Measurements from ENCODE around the gene PRAMEF9. TPM values are rescaled to one million over a fixed set of nuclear protein-coding genes. Genes with fewer than 3 reads are reported as not detected.
"Not testable (repeated sequence)": the region's sequence is repeated elsewhere in the genome, so short reads cannot be mapped to it uniquely, and the experiment has no call there.

Gene PRAMEF9
- polyA plus RNA-seq: not detected
- long read RNA-seq, donor 1: 0 reads
- long read RNA-seq, donor 2: 0 reads
- long read RNA-seq, donor 3: 0 reads
- long read RNA-seq, donor 4: 0 reads
- long read RNA-seq, donor 5: 0 reads
- long read RNA-seq, donor 6: 0 reads
- long read RNA-seq, donor 7: 0 reads
- long read RNA-seq, donor 8: 0 reads
- long read RNA-seq, donor 9: 0 reads
- long read RNA-seq, donor 10: 0 reads
- long read RNA-seq, donor 11: 0 reads

DNA sequence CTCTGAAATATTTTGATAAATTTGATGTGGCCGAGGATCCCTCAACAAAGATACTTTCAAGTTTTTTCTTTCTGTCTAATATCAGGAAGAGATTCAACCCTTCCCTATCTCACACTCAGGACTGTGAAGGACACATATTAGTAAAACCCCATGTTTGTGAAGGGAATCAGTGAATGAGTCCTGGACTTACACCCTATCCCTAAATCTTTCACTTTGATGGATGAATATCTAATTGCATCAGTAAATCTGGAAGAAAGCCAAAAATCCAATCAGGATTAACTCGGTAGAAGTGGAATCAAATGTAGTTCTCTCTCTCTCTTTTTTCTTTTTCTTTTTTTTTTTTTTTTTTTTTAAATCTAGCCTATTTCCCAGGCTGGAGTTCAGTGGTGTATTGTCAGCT is at the start of gene PRAMEF9:
Gene PRAMEF9, plus strand, starts transcription at position 301 of the 400 bp plus-strand sequence. CDS start 3,433 bp downstream, outside the sequence.
- H3K4me3 ChIP-seq (ENCODE audit: low read length); H3K36me3 ChIP-seq (ENCODE audit: control insufficient read depth, insufficient read depth, low read length); H3K27me3 ChIP-seq (ENCODE audit: control insufficient read depth, insufficient read depth, low read length); H3K4me1 ChIP-seq (ENCODE audit: control insufficient read depth, insufficient read depth, low read length); H3K27ac ChIP-seq (ENCODE audit: low read length); H3K9me3 ChIP-seq (ENCODE audit: control insufficient read depth, low read depth, low read length); DNase-seq: not testable (repeated sequence)
- 100% methylated on average over 1 of the region's 2 CpGs for WGBS (ENCODE audit: insufficient coverage, low lambda C conversion rate)

DNA sequence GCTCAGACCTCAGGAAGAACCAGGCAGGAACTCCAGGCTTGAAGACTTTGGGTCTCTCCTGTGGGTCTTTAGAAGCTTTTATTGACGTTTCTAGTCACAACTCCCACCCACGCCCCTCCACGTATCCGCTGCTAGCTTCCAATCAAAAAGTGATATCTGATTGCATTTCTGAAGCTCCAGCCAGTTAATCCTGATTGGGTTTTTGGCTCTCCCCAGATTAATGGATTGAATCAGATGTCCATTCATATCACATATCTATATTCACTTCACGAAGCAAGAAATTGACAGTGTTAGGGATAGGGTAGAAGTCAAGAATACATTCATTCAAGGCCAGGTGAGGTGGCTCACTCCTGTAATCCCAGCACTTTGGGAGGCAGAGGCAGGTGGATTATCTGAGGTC is 15.7 kb upstream of the PRAMEF9 start, which contains the start of gene PRAMEF26:
Gene PRAMEF26, minus strand, starts transcription at position 101 of the 400 bp plus-strand sequence. CDS start 2,914 bp downstream, outside the sequence.
- not testable (repeated sequence) for H3K36me3 ChIP-seq (ENCODE audit: control insufficient read depth, insufficient read depth, low read length); DNase-seq; H3K4me1 ChIP-seq (ENCODE audit: control insufficient read depth, insufficient read depth, low read length); H3K27ac ChIP-seq (ENCODE audit: low read length); H3K4me3 ChIP-seq (ENCODE audit: low read length); H3K27me3 ChIP-seq (ENCODE audit: control insufficient read depth, insufficient read depth, low read length); H3K9me3 ChIP-seq (ENCODE audit: control insufficient read depth, low read depth, low read length)
- WGBS (ENCODE audit: insufficient coverage, low lambda C conversion rate): no CpG with 5 or more reads among the region's 5 CpGs

DNA sequence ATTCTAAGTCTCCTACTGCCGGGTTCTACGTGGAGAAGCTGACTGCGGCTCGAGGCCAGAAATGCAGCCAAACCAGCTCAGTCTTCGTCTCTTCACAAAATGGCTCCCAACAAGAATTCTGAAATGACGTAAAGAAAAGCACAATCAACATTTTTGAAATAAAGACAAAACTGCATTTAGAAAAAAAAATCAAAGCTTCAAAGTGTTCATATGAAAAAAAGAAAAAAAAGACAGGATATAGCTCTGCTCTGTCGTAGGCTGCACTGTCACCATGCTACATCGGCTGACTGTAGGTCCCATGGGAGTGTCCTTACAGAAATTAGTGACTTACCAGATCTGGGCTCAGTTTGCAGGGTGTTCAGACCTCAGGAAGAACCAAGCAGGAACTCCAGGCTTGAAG is 6.1 kb upstream of the PRAMEF9 start, which contains the start of gene HNRNPCL4:
Gene HNRNPCL4, minus strand, starts transcription at position 101 of the 400 bp plus-strand sequence. CDS start 164 bp downstream, outside the sequence.
- not testable (repeated sequence) for H3K4me1 ChIP-seq (ENCODE audit: control insufficient read depth, insufficient read depth, low read length); H3K36me3 ChIP-seq (ENCODE audit: control insufficient read depth, insufficient read depth, low read length); DNase-seq; H3K9me3 ChIP-seq (ENCODE audit: control insufficient read depth, low read depth, low read length); H3K27ac ChIP-seq (ENCODE audit: low read length); H3K27me3 ChIP-seq (ENCODE audit: control insufficient read depth, insufficient read depth, low read length); H3K4me3 ChIP-seq (ENCODE audit: low read length)
- WGBS (ENCODE audit: insufficient coverage, low lambda C conversion rate): no CpG with 5 or more reads among the region's 8 CpGs

DNA sequence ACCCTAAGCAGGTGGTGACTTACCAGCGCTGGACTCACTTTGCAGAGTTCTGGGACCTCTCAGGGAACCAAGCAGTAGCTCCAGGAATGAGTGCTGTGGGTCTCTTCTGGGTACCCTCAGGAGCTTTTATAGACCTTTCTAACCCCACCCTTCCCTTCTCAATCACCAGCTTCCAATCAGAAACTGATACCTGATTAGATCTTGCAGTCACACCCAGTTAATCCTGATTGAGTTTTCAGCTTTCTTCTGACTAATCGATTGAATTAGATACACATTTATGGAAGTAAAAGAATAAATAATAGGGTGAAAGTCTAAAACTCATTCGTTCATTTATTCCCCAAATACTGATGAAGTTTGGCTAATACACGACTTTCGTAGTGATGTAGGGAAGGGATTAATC is 29.7 kb downstream of the PRAMEF9 start, which contains the start of gene PRAMEF13:
Gene PRAMEF13, minus strand, starts transcription at position 101 of the 400 bp plus-strand sequence. CDS start 1,820 bp downstream, outside the sequence.
- H3K9me3 ChIP-seq (ENCODE audit: control insufficient read depth, low read depth, low read length); H3K27me3 ChIP-seq (ENCODE audit: control insufficient read depth, insufficient read depth, low read length); DNase-seq; H3K4me3 ChIP-seq (ENCODE audit: low read length); H3K36me3 ChIP-seq (ENCODE audit: control insufficient read depth, insufficient read depth, low read length); H3K4me1 ChIP-seq (ENCODE audit: control insufficient read depth, insufficient read depth, low read length); H3K27ac ChIP-seq (ENCODE audit: low read length): not testable (repeated sequence)
- no CpG with 5 or more reads among the region's 5 CpGs for WGBS (ENCODE audit: insufficient coverage, low lambda C conversion rate)

DNA sequence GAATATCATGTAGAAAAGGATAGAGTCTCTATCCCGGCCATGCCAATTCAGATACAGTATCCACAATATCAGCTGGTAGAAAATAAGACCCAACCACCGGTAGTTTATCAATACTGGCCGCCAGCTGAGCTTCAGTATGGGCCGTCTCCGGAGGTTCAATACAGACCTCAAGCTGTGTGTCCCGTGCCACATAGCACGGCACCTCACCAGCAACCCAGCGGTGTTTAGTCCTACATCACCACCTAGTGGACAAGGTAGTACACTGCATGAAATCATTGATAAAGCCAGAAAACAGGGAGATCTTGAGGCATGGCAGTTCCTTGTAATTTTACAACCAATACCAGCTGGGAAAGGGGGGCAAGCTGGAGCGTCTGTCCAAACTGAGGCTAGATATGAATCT is 37.1 kb downstream of the PRAMEF9 start:
- H3K27me3 ChIP-seq (ENCODE audit: control insufficient read depth, insufficient read depth, low read length); H3K9me3 ChIP-seq (ENCODE audit: control insufficient read depth, low read depth, low read length); H3K4me3 ChIP-seq (ENCODE audit: low read length); H3K4me1 ChIP-seq (ENCODE audit: control insufficient read depth, insufficient read depth, low read length); H3K27ac ChIP-seq (ENCODE audit: low read length); DNase-seq; H3K36me3 ChIP-seq (ENCODE audit: control insufficient read depth, insufficient read depth, low read length): not testable (repeated sequence)
- WGBS (ENCODE audit: insufficient coverage, low lambda C conversion rate): no CpG with 5 or more reads among the region's 9 CpGs

DNA sequence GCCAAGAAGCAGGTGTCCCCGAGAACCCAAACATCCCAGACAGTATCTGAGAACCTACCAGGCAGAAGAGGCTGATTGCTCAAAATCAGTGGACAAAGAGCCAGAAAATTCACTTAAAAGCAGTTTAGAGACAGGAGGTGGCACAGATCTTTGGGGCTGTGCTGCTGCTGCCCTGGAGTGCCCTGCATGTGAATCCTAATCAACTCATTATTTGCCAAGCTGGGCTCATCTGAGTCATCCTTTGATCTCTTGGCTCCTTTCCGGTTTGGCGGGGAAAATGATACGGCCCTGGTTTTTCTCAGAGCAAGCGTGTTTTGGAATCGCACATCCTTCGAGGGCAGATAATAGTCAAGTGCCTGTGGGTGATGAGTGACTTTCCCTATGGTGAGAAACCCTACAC is 45.0 kb downstream of the PRAMEF9 start:
- no CpG with 5 or more reads among the region's 7 CpGs for WGBS (ENCODE audit: insufficient coverage, low lambda C conversion rate)
- not testable (repeated sequence) for H3K27me3 ChIP-seq (ENCODE audit: control insufficient read depth, insufficient read depth, low read length); H3K4me1 ChIP-seq (ENCODE audit: control insufficient read depth, insufficient read depth, low read length); H3K4me3 ChIP-seq (ENCODE audit: low read length); DNase-seq; H3K9me3 ChIP-seq (ENCODE audit: control insufficient read depth, low read depth, low read length); H3K27ac ChIP-seq (ENCODE audit: low read length); H3K36me3 ChIP-seq (ENCODE audit: control insufficient read depth, insufficient read depth, low read length)

DNA sequence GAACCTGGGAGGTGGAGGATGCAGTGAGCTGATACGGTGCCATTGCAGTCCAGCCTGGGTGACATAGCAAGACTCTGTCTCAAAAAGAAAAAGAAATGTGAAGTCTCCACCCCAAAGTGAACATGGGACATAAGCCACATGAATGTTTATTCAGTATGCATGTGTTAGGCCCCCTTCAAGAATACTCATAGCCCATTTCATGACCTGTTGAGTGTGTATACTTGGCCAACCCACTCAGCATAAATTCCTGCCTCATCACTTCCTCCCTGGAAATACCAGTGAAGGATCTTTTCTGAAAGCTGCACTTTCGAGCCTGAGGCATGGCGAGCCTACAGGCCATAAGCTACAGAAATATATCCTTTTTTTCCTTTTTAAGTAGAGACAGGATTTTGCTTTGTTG is 47.6 kb downstream of the PRAMEF9 start:
- no CpG with 5 or more reads among the region's 3 CpGs for WGBS (ENCODE audit: insufficient coverage, low lambda C conversion rate)
- DNase-seq; H3K4me3 ChIP-seq (ENCODE audit: low read length): not testable (repeated sequence)

DNA sequence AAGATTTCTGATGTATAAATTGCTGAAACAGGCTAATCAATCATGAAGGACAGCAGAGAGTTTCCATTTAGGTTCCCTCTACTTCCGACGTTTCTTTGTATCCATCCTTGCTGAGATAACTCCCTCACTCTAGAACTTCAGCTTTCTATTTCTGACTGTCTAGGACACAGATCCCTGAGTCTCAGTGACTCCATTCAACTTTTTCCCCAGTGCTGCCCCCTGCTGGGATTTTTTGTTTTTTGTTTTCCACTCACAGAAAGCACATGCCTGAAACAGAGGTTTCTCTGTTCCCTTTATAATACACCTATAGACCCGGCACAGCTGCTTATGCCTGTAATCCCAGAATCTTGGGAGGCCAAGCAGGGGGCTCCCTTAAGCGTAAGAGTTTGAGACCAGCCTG is 51.1 kb downstream of the PRAMEF9 start:
- H3K36me3 ChIP-seq (ENCODE audit: control insufficient read depth, insufficient read depth, low read length); H3K4me3 ChIP-seq (ENCODE audit: low read length); H3K27ac ChIP-seq (ENCODE audit: low read length); H3K4me1 ChIP-seq (ENCODE audit: control insufficient read depth, insufficient read depth, low read length); DNase-seq; H3K9me3 ChIP-seq (ENCODE audit: control insufficient read depth, low read depth, low read length); H3K27me3 ChIP-seq (ENCODE audit: control insufficient read depth, insufficient read depth, low read length): not testable (repeated sequence)
- WGBS (ENCODE audit: insufficient coverage, low lambda C conversion rate): no CpG with 5 or more reads among the region's 4 CpGs

More for the DNA sequence above, 47.6 kb downstream of the PRAMEF9 start:
- not testable (repeated sequence) for H3K4me1 ChIP-seq (ENCODE audit: control insufficient read depth, insufficient read depth, low read length); H3K27me3 ChIP-seq (ENCODE audit: control insufficient read depth, insufficient read depth, low read length); H3K27ac ChIP-seq (ENCODE audit: low read length); H3K36me3 ChIP-seq (ENCODE audit: control insufficient read depth, insufficient read depth, low read length); H3K9me3 ChIP-seq (ENCODE audit: control insufficient read depth, low read depth, low read length)

DNA sequence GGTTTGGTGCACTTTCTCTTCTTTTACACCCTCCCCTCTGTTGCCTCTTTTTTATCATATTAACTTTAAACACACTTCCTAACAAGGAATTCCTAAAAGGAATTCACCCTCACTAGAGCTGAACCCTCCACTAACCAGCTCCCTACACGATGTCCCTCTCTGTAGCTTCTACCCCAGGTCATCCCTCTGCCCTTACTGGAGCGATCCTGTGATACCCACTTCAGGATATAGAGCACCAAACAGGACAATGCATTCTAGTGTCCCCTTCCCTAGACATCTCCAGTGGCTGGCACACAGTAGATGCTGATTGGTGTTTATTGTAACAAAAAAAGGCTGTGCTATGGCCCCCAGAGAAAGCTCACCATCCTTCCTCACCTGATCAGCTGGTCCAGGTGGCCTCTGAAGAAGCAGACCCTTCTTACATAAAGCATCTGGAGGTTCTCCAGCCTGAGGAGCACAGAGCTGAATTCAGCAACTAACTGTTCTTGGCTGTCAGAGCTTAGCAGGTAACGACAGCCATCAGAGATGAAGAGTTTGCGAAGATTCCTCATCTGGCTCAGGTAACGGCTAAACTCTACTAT is 52.9 kb downstream of the PRAMEF9 start:
- H3K4me1 ChIP-seq (ENCODE audit: control insufficient read depth, insufficient read depth, low read length): no peaks in the 10 kb centered on the region
- H3K27me3 ChIP-seq (ENCODE audit: control insufficient read depth, insufficient read depth, low read length): no peaks in the 10 kb centered on the region
- H3K36me3 ChIP-seq (ENCODE audit: control insufficient read depth, insufficient read depth, low read length): no peaks in the 10 kb centered on the region
- H3K9me3 ChIP-seq (ENCODE audit: control insufficient read depth, low read depth, low read length): no peaks in the 10 kb centered on the region
- 90% methylated on average over 2 of the region's 5 CpGs for WGBS (ENCODE audit: insufficient coverage, low lambda C conversion rate)
- no peak for DNase-seq
- no peak overlapping the region for H3K27ac ChIP-seq (ENCODE audit: low read length)
- no peak overlapping the region for H3K4me3 ChIP-seq (ENCODE audit: low read length)

DNA sequence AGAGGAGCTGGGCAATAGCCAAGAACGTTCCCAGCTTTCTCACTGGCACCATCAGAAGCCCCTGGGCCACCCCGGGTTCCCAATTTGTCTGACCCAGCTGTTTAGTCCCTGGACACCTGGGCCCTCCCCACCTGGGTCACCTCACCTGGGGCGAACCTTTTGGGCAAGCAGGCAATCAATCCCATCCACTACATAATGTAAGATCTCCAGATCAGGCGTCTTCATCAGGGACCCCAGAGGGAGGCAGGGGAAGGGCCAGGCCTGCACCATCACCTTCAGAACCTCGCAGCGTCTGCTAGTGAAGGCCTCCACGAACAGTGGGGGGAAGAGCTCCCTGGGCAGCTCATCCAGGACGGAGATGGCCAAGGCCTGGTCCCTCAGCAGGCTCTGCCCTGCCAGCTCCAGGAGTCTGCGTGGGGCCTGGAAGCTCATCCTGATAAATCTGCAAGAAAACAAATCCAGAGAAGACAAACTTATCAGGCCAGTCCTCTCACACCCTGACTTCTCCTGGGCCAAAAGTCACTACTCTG is 54.1 kb downstream of the PRAMEF9 start, which contains the start of gene PRAMEF18:
Gene PRAMEF18, minus strand, starts transcription at position 480 of the 530 bp plus-strand sequence. Its CDS starts 48 bp downstream, at position 432.
- not testable (repeated sequence) for H3K4me3 ChIP-seq (ENCODE audit: low read length); H3K36me3 ChIP-seq (ENCODE audit: control insufficient read depth, insufficient read depth, low read length); DNase-seq; H3K27me3 ChIP-seq (ENCODE audit: control insufficient read depth, insufficient read depth, low read length); H3K27ac ChIP-seq (ENCODE audit: low read length); H3K9me3 ChIP-seq (ENCODE audit: control insufficient read depth, low read depth, low read length); H3K4me1 ChIP-seq (ENCODE audit: control insufficient read depth, insufficient read depth, low read length)
- WGBS (ENCODE audit: insufficient coverage, low lambda C conversion rate): no CpG with 5 or more reads among the region's 9 CpGs
